Endothelial cell of umbilical vein (primary cell): ENCODE data around the gene CD276.

Experiments
- CTCF ChIP-seq, 2 donors: IDR thresholded peaks; 1 replicate in 1 of 2; 2 replicates in 1 of 2; pipeline ENCODE4 v1.5.1; 2011; ENCODE audit warnings: low read length in 2 of 2, mild to moderate bottlenecking in 2 of 2, moderate library complexity in 2 of 2, control low read depth in 1 of 2, inconsistent platforms in 1 of 2, low read depth in 1 of 2; ENCODE audit not compliant: insufficient read depth in 1 of 2; ENCODE audit errors: extremely low read depth in 1 of 2
- POLR2A ChIP-seq: IDR thresholded peaks from 2 replicates; pipeline ENCODE4 v1.6.1; 2012; ENCODE audit warnings: low read depth, mild to moderate bottlenecking, control low read depth, low read length
- POLR2AphosphoS5 ChIP-seq: IDR thresholded peaks from 2 replicates; pipeline ENCODE4 v1.6.1; 2012; ENCODE audit warnings: low read depth, mild to moderate bottlenecking, control low read depth, low read length, moderate library complexity; ENCODE audit not compliant: insufficient read depth
- TF ChIP-seq, protein P1 (sequence below): IDR thresholded peaks from 2 replicates; pipeline ENCODE4 v1.6.1; 2011; ENCODE audit not compliant: insufficient read depth, insufficient read length

- TF ChIP-seq, protein P1, sequence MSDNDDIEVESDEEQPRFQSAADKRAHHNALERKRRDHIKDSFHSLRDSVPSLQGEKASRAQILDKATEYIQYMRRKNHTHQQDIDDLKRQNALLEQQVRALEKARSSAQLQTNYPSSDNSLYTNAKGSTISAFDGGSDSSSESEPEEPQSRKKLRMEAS = no peak
- no peak for TF ChIP-seq CTCF (IDR thresholded peaks at IDR 0.05; ENCODE audit: extremely low read depth in 1 of 2, insufficient read depth in 1 of 2, low read depth in 1 of 2, low read length in 2 of 2)
- TF ChIP-seq POLR2A = no peak
- TF ChIP-seq POLR2AphosphoS5 = no peak
These were observed 56.2 kb downstream of the CD276 start for GRCh38 chr15:73740152-73741048.
